HT-29 (cell line): ENCODE results near the gene MKS1. TPM values are rescaled to one million over a fixed set of nuclear protein-coding genes. Genes with fewer than 3 reads are reported as not detected.

Source experiments
- DNase-seq: peaks from one replicate; pipeline ENCODE4 v3.0.0-alpha.2; 2015; ENCODE audit warnings: low spot score
- total RNA-seq: library from RNA; depleted of rRNA; stranded (reverse); fragments of >200 nt; shearing (Covaris generic); gene quantifications from 2 replicates; pipeline ENCODE4 v1.2.3, GENCODE V29; 2014

The MKS1 gene
- total RNA-seq, 1 experiment from 2014 or later, result 5.1 TPM

GRCh38 chr17:58204796-58205195 is 14.3 kb downstream of the MKS1 start:
- no peak for DNase-seq

GRCh38 chr17:58202859-58203258 is 16.2 kb downstream of the MKS1 start:
- DNase-seq, result no peak

- DNase-seq, result peak; percentile 69
These were observed 18.9 kb downstream of the MKS1 start for GRCh38 chr17:58200024-58200633.

- DNase-seq, result no peak
These were observed 22.4 kb downstream of the MKS1 start for GRCh38 chr17:58196610-58197009.

GRCh38 chr17:58195518-58196123 is 23.4 kb downstream of the MKS1 start:
- no peak for DNase-seq

GRCh38 chr17:58193641-58194255 is 25.3 kb downstream of the MKS1 start:
- DNase-seq, result no peak

GRCh38 chr17:58192612-58193011 is 26.4 kb downstream of the MKS1 start, which contains the start of gene EPX:
Gene EPX, plus strand, starts transcription at chr17:58192726. Its CDS starts 121 bp downstream, at chr17:58192847.
- DNase-seq, result no peak

GRCh38 chr17:58191241-58191896 is 27.7 kb downstream of the MKS1 start:
- DNase-seq, result no peak

- peak; percentile 36 for DNase-seq
These were observed 29.5 kb downstream of the MKS1 start for GRCh38 chr17:58189436-58190146.

- no peak for DNase-seq
These were observed 31.4 kb downstream of the MKS1 start for GRCh38 chr17:58187675-58188074.

GRCh38 chr17:58187063-58187462 is 32.0 kb downstream of the MKS1 start:
- DNase-seq, result no peak

- DNase-seq, result no peak
These were observed 32.5 kb downstream of the MKS1 start for GRCh38 chr17:58186591-58186990.

GRCh38 chr17:58184986-58185761 is 33.9 kb downstream of the MKS1 start:
- DNase-seq, result no peak

GRCh38 chr17:58184308-58184985 is 34.6 kb downstream of the MKS1 start:
- no peak for DNase-seq

- DNase-seq, result no peak
These were observed 35.5 kb downstream of the MKS1 start for GRCh38 chr17:58183514-58183913.

GRCh38 chr17:58181796-58182195 is 37.3 kb downstream of the MKS1 start:
- DNase-seq, result no peak

GRCh38 chr17:58176200-58176599 is 42.9 kb downstream of the MKS1 start:
- no peak for DNase-seq

- no peak for DNase-seq
These were observed 44.2 kb downstream of the MKS1 start for GRCh38 chr17:58174871-58175270.

- peak; percentile 58 for DNase-seq
These were observed 46.5 kb downstream of the MKS1 start for GRCh38 chr17:58172369-58173071.

GRCh38 chr17:58170622-58171021 is 48.4 kb downstream of the MKS1 start:
- DNase-seq, result no peak
